NCI-H446 treated with DMSO at 0.1 percent for 48 hours (cell line): ENCODE data around the gene ODC1.

ENCODE experiments used
- DNase-seq: peaks from one replicate; lab custom pipeline; 2025; lab: John Stamatoyannopoulos, UW

The ODC1 gene

DNA sequence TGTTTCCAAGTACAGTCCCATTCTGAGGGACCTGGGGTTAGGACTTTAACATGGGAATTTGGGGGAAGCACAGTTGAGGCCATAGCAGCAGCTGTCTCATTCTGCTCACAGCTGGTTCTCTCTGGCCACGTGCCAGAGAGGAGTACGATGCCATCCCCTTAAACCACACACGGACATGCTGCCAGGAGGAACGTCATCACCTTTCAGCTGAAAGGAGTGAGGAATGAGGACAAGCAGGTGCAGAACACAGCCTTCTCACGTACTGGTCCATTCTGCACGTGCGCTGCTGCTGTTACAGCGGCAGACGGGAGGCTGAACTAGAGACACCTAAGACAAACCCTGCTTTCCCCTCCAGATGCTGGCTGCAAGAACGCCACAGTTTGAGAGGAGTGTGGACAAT lies 33.5 kb downstream of the ODC1 start:
- no peak for DNase-seq

DNA sequence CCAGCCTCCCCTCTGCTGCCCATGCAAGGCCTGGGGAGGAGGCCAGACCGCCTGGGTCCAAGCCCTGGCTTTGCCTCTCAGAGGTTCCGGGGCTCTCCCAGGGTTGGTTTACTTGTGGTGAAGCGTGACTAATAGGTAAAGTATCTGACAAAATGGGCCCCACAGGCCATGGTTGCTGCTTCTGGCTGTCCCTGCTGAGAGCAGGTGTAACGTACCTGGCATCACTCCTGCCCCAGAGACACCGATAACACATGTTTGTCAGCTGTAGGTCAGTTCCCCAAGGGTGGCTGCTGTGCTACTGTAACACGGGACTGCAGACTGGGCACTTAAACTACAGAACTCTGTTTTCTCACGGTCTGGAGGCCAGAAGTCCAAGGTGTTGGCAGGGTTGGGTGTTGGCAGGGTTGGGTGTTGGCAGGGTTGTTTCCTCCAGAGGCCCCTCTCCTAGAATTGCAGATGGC lies 34.1 kb downstream of the ODC1 start:
- DNase-seq = no peak

DNA sequence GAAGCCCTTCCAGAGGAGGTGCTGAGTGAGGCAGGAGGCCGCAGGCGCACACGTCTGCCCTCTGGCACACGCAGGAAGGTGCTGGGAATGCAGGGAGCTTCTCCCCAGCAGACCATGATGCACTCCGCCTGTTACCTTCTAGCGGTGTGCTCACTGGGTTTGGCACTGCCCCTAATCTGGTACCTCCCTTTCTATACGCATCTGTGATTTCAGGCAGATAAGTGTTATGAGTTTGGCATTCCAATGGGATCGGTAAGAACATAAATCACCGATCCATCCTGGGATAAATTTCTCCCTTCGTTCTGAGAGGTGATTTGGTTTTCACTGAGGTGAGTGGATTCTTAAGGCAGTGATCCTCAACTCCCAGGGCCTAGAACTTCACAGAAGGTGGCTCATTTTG lies 34.6 kb downstream of the ODC1 start:
- DNase-seq = no peak

DNA sequence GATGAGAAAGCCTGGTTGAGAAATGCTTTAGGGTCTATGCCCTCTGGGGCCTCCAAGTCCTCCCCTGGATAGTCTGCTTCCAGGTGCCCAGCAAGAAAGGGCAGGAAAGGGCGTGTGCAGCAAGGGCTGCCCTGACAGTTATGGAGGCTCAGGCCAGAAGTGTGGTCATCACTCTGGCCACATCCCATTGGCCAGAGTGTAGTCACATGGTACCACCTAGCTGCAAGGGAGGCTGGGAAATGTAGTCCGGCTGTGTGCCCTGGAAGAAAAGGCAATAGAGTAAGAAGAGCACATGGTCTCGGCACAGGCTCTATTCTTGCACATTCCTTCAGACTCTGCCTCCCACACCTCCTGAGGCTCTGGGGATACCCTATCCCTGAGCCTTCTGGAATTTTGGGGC lies 35.7 kb downstream of the ODC1 start:
- no peak for DNase-seq

DNA sequence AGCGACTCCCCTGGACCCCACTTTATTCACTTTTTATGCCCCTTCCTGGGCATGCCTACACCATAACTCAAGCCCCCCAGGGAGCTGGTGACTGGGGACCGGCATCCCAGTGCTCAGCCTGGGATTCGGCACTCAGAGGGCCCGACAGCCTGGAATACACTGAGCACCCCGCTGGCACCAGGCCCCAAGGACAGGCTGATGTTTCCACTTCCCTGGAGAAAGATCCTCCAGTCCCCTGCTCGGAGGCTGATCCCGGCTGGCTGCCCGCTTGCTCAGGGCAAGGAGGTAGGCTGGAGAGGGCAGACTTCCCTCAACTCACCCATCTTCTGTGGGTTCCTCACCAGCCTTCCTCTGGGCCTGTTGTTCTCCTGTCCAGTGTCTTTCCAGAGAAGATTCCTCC lies 36.6 kb downstream of the ODC1 start:
- DNase-seq = no peak

DNA sequence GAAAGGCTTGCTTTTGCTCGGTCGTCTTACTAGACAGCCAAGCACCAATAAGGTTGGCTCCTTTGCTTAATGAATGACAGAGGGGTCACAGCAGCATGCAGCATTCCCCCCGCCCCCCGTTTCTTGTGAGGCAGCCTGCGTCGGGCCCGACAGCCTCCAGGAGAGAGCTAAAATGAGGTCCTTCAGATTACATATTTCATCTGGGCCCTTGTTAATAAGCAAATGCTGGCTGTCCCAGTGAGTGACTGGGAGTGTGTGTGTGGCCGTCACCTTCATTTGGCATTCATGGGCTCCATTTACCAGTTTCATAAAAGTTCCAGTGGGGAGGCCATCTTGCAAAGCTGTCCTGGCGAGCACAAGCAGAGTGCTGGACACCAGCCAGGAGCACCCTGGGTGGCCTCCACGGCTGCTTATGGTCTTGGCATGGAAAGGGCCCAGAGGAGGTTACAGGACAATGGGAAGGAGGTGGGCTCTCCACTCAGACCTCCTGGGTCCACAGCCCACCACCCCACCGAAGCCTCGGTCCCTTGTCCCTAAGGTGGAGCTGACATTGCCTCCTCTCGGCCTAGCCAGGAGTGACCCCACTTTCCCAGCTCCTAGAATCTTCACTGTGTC lies 37.2 kb downstream of the ODC1 start:
- DNase-seq = no peak

DNA sequence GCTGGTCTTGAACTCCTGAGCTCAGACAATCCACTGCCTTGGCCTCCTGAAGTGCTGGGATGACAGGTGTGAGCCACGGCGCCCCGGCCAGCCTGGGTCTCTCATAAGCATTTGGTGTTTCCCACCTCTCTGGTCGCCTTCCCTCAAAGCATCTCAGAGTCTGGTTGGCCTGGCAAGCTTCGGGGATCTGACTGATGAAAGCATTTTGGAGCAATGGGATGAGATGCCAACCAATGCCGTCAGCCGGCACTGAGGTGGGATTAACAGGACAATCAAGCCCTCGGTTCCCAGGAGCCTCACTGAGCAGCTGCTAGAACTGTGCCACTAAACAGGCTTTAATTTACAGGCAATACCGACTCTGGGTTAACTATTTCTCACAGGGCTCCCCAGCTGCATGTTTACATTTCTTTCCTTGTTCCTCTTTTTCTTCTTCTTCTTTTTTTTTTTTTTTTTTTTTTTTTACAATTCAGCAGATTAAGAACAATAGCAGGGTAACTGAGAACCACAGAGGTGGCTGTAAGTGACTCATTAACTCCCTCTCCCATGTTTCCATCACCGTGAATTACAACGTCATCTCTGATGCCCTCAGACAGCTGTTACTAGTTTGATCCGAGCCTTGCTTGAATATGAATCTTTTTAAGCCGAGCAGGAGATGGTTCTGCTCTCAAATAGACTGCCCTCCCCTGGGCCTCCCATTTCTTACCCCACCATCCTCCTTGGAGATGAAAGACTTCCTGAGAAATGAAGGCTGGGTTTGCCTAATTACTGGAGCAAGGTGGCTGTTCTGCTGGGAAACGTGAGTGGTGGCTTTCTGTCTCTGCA lies 37.9 kb downstream of the ODC1 start:
- DNase-seq = no peak

DNA sequence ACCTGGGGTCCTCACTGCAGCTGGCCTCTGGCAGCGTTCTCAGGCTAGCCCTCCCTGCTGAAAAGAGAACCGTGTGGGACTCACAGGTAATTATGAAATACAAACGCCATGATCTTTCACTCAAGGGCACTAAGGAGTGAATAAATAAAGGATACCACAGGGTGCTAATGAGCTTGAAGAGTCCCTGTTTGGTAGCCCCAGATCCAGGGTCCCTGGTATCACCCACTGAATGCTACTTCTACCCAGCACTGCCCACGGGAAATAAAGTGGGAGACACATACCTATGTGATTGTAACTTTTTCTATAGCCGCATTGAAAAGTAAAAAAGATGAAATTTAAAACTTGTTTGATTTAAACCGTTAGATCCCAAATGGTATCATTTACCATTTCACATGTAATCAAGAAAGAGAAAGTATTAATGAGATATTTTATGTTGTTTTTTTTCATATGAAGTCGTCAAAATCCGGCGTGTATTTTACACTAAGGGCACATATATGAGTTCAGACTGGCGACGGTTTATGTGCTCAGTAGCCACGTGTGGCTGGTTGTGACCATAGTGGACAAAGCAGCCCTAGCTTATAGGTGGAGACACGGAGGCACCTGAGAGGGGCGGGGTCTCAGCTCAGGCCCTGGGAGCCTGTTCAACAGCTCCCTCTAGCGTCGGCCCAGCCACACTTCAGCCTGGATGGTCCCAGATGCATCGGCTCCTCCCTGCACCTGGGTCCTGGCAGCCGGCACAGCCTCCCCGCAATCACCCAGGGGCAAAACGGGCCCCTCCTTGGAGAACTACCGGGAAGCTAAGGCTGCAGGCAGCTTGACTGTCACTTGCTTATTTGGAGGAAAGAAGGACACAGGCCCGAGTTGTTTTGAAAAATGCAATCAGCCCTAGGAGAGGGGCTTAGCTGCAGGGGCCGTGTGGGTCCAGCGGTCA lies 39.2 kb downstream of the ODC1 start:
- DNase-seq = peak; percentile 18

DNA sequence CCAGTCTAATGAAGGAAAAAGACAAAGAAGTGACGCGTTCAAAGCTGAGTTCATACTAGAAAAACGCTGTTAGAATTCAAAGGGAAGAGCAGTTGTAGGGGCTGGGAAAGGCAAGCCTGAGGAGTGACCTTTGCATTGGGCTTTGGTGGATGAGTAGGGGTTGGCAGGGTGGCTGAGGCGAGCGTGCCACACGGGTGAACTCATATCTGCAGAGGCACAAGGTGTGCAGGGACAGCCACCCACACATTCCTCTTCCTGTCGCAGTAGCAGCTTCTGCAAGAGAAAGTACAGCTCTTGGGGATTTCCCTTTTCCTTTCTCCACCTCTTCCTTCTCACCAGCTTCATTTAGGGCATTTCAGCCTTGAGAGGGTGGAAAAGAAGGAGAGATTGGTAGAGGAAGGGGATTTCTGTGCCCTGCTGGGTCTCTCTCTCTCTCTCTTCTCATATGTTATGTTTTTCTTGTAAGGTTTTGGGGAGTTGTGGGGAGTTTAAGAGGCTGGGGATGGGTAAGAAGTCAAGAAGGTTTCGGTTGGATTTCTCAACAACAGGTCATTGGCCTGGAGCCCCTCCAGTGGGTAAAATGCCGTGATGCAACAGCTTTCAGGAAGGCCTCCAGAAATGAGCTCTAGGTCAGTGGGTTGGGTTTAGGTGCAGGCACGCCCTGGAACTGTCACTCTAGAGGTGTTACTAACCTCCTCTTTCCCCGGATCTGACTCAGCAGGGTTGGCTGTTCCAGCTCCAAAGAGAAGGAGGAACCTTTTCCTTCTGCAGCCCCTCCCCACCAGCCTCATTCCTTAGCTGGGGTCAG lies 40.1 kb downstream of the ODC1 start:
- DNase-seq = no peak

DNA sequence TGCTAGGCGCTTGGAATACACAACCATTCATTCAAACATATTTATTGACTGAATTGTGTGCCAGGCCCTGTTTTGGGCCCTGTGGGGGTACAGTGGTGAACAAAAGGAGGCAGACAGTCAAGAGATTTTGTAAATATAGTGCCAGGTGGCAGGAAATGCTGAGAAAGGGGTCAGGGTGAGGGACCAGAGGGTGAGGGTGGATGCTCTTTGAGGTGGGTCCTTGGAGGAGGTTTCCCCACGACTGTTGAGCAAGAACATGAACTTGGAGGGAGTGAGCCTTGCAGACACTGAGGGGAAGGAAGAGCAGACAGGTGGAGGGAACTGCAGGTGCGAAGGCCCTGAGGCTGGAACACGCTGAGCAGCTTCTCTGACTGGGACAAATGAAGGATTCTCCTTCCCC lies 40.7 kb downstream of the ODC1 start:
- no peak for DNase-seq

DNA sequence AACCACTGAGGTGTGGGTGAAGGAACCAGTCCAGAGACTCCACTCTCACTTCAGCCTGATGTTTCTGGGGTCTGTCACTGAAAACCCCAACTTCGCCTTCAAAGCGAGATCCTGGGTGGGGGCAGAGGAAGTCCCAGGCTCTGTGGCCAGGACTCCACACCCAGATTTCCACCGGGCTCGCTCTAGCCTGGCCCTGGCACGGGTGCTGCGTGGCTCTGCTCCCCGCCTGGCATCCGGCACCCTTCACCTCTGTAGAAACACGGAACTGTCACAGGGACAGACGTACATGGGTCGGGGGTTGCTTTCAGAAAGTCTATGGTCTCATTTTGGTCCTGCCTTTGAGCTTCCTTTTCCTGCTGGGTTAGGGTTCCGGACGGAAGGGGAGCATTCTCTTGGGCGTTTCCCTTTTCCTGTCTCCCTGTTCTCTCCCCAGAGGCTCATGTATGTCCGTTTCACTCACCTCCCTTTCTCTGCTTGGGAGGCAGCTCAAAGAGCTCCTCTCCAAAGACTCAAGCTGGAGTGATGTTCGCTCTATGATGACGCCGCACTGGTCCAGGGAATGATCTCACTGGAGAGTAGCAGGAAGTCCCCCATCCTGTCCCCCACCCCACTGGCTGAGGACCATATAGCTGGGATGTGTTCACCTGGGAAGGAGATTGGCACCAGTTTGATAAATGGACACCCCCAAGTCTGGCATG lies 41.5 kb downstream of the ODC1 start:
- no peak for DNase-seq

DNA sequence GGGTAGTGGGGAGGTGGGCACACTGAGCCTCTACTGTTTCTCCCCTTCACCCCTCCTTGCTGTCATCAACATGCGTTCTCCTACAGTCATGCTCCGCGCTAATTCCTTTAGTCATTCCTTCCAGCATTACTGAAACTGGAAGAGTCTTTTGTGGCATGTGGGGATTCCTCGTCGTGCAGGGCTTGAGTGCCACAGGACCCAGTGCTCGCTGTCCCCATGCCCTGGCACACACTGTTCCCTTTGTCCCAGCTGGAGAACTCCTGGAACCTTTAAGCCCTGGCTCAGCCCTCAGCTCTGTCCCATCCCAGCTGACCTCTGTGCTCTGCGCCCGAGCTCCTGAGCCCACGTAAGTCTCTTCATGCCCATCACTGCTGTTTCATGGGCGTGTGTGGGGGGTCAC lies 42.1 kb downstream of the ODC1 start:
- DNase-seq = no peak

DNA sequence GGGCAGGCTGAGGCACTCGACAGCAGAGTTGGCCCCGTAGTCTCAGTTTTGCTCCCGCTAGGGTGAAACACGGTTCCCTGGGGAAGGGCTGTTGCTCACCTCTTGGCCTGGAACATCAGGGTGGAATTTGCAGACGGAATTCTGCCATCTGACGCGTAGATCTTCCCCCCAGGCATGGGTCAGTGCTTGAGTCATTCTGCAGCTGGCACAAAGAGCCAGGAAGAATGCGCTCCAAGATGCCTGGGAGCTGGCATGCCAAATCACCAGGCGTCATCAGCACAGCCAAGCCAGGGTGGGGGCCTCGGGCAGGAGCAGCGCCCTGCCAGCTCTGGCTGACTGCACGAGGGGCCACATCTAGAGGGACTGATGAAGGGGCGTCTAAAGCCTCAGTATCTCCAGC lies 42.7 kb downstream of the ODC1 start:
- peak; percentile 96 for DNase-seq

DNA sequence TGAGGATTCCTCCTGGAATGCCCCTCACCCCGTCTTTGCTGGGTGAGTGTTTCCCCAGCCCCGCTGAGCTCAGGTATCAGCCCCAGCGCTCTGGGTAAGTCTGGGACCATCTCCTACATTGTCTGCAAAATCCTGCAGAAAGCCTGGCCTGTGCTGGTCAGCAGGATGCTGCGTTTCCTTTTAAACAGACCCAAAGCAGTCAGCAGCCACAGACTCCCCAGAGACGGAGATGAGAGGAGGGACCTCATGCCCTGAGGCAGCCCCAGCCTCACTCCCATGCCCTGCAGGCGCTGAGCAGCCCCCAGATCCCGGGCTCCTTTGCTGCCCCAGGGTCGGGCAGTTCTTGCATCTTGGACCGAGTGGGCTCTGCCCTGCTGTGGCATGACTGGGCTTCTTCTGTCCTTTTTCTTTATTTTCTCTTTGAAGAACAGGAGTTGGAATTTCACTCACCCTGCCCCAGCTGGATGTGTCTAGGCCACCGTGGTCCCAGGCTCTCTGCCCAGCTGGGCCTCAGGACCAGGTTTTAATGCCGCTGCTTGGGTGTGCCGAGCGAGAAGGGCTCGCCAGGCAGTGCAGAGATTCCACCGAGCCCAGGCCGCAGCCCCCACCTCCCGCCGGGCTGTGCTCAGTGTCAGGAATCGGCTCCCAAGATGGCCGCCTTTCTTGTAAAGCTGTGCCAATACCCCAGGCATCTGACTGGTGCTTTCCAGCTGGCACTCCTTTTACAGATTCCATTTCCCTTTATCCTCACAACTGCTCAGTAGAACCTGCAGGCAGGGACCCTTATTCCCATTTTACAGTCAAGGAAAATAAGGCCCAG lies 43.6 kb downstream of the ODC1 start:
- peak; percentile 82 for DNase-seq

DNA sequence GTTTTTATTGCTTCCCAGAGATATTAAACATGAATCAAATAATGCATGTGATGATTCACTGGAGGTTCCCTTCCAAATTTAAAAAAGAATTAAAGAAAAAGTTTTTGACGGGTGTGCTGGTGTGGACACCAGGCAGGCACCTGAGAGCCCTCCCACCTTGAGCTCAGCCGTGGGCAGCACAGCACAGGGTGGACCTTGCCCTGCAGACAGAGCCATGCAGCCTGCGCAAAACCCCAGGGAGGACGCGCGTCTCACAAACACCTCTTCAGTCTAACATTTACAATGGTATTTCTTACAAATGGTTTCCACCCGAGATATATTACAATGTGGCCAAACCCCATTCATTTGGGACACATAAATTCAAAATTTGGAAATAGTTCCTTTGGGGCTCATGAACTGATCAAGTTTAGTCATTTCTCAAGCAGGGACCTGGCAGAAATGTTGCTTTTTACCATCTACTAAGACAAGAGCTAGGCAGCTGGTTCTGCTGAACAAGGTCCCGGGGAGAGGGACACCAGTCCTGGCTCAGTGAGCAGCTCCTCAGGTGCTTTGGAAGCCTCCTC lies 45.4 kb downstream of the ODC1 start:
- DNase-seq = no peak

DNA sequence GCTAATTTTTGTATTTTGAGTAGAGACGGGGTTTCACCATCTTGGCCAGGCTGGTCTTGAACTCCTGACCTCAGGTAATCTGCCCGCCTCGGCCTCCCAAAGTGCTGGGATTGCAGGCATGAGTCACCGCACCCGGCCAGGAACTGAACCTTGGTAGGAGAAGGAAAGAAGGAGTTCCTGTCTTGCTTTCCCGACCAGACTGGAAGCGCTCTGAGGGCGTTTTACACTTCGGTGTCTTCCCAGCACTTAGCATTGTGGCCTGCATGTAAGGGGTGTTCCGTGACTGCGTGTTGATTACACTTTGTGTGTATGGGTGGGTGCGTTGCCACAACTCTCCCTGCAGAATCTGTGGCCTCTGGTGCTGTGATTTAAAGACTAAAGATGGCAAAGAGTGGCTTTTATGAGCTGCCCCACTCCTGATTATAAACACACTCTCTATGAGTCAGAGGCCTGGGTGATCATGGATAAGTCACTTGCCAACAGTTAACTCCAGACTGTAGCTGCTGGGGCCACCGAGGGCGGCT lies 46.0 kb downstream of the ODC1 start:
- DNase-seq = no peak

DNA sequence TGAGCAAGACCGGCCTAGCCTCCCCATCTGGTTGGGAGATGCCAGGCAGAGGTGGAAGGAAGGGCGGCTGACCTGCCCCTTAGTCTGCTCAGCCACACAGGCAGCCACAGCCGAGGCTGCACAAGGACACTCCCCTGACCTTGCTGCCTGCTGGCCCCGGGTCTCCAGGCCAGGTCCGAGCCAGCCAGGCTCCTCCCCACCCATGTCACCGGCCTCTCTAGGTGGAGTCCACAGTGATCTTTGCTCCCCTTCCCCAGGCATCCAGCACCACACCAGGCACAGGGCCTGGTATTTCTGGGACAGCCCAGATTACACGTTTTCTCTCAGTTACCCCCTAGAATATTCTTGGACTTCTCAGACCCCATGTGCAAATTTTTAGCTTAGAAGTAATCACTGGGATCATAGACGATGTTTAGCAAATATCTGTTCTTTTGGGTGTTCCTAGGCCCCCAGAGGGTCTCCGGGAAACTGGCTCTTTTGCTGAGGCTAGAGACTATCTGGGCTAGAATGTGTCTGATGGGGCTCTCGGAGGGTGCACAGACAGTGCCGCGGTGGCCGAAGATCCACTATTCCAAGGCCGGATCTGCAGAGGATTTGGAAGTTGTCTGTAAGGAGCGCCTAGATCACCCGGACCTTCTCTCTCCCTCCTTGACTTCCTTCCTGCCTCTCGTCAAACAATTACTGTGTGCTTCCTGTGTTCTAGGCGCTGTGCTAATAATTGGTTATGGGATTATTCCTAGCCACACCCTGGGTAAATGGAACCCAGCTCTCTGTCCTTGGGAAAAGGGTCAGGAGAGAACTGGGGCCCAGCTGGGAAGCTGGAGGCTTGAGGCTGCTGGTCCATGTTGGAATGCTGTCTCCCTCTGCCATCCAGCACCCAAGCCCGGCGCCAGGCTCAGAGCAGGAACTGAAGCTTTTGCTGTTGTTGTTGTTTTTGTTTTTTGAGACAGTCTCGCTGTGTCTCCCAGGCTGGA lies 46.9 kb downstream of the ODC1 start:
- DNase-seq = no peak

DNA sequence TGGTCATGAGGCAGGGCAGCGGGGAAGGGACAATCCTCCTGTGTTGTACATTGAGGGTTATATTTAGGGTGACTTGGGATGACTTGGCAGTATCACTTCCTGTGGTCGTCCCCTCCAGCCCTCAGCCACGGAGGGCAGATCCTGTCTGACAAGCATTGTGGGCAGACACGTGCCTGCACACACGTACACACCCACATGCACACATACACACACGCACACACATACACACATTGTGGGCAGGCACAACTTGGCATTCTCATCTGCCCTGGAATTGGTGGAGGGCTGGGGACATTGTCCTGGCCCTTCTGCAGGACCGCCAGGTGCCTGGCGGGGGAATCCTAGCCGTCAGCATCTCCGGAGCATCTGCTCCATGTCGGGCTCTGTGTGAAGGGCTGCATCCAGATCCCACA lies 47.6 kb downstream of the ODC1 start:
- no peak for DNase-seq
